Measurements from ENCODE around the gene PDGFD.

DNA sequence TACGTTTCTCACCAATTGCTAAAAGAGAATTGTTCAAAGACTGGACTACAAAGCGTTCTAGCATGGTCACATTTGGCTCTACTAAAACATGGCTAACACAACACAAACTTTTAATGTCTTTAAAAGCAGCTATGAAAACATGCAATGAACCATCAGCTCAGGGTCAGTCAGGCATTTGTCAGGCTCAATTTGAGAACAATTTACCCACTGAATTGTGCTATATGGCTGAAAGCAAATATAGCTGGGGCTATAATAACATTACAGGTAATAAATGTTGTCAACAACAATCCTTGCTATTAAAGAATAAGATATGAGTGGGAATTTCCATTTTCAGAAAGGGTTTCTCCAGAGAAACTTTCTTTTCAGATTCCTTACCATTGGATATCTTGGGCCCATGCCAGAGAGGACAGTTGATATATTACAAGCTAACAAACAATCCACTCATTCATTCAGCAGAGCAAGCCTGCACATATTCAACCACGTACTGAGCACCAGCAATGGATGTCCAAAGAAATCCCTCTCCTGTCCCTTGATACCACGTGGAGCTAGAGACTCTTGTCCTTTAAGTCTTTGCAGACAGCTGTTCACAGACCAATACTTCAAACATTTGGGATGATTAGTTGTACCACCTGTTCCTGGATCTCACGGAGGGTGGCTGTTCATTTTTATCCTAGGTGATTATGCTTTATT, 210.0 kb downstream of the PDGFD start:
- TF ChIP-seq CTCF (conservative IDR thresholded peaks at IDR 0.05 in 1 of 2, IDR thresholded peaks at IDR 0.05 in 1 of 2; ENCODE audit: low read depth in 1 of 2, low read length in 2 of 2), result no peak
- no peak for TF ChIP-seq EZH2 (IDR thresholded peaks at IDR 0.05; ENCODE audit: low read length, missing control alignments)
